BLaER1 treated with 17β-estradiol and CSF1 and Interleukin-3, amounts not matched to agents 10 nM and 100 nM (cell line): ENCODE measurements around the gene ANKRD53.
A peak's percentile ranks its signal among the peaks of the same experiment; 100 is the strongest.

Experiments used
- H3K27ac ChIP-seq, 11 experiments: shearing (Covaris generic); formaldehyde crosslinking; 2 replicates each; pipeline ENCODE4 v1.8.1; 2022
- H3K27me3 ChIP-seq, 11 experiments: shearing (Covaris generic); formaldehyde crosslinking; 2 replicates each; pipeline ENCODE4 v1.8.1; 2022
- H3K36me3 ChIP-seq, 11 experiments: shearing (Covaris generic); formaldehyde crosslinking; 2 replicates each; pipeline ENCODE4 v1.8.1; 2022
- H3K4me1 ChIP-seq, 10 experiments: shearing (Covaris generic); formaldehyde crosslinking; 2 replicates each; pipeline ENCODE4 v1.8.1; 2022
- H3K4me2 ChIP-seq, 11 experiments: shearing (Covaris generic); formaldehyde crosslinking; 2 replicates each; pipeline ENCODE4 v1.8.1; 2022
- H3K4me3 ChIP-seq, 10 experiments: shearing (Covaris generic); formaldehyde crosslinking; 2 replicates each; pipeline ENCODE4 v1.8.1; 2022
- H3K9ac ChIP-seq, 11 experiments: shearing (Covaris generic); formaldehyde crosslinking; 2 replicates each; pipeline ENCODE4 v1.8.1; 2022
- H3K9me3 ChIP-seq, 11 experiments: shearing (Covaris generic); formaldehyde crosslinking; replicated peaks in 1 of 11; 2 replicates each; pipeline ENCODE4 v1.8.1; 2022
- H4K20me1 ChIP-seq, 11 experiments: shearing (Covaris generic); formaldehyde crosslinking; 2 replicates each; pipeline ENCODE4 v1.8.1; 2022
- Cebpa-rat ChIP-seq, 11 experiments: shearing (Covaris generic); IDR thresholded peaks; 2 replicates each; pipeline ENCODE4 v1.8.1; 2022

Gene ANKRD53

DNA sequence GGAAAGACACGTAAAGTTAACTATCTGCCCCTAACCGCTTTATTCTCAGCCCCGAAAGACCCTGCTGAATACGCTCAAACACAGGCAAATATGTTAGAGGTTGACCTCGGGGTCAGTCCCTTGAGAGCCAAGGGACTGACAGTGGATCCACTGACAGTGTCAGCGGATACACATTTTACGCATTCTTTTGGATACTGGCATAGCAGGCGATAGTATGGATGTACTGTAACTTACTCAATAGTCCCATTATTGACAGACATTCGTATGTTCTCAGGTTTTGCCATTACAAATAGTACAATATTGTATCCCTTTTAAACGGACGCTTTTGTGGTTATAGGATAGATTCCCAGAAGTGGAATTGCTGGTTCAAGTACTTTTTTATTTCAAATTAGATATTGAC lies 29.3 kb upstream of the ANKRD53 start:
- Histone ChIP-seq H3K9me3 (no peaks in the 10 kb centered on the region), H3K27me3 (no peaks in the 10 kb centered on the region), H3K4me3 (no peak overlapping the region), H3K36me3 (no peaks in the 10 kb centered on the region), H4K20me1 (0 out of 22 replicates have a peak, but pooled peaks cover 0 to 2% (median 0%) of the 10 kb centered on the region in 11 experiments), H3K4me1 (peaks cover 19 to 40% (median 27%) of the 10 kb centered on the region in 10 experiments), H3K4me2 (no peak overlapping the region), H3K27ac (no peak overlapping the region), H3K9ac (no peak overlapping the region)
- TF ChIP-seq Cebpa-rat (IDR thresholded peaks at IDR 0.05): no peak

GRCh38 chr2:70954886-70955285 lies 23.5 kb upstream of the ANKRD53 start:
- TF ChIP-seq Cebpa-rat (IDR thresholded peaks at IDR 0.05): no peak
- no peaks in the 10 kb centered on the region for H3K9me3 ChIP-seq
- no peaks in the 10 kb centered on the region for H3K27me3 ChIP-seq
- H3K36me3 ChIP-seq: no peaks in the 10 kb centered on the region
- H3K4me3 ChIP-seq: no peak overlapping the region
- H3K4me2 ChIP-seq: no peak overlapping the region
- no peak overlapping the region for H3K27ac ChIP-seq
- H4K20me1 ChIP-seq: no peaks in the 10 kb centered on the region
- H3K4me1 ChIP-seq: peaks cover 13 to 28% (median 18%) of the 10 kb centered on the region in 10 experiments
- H3K9ac ChIP-seq: no peak overlapping the region

GRCh38 chr2:70956141-70956540 lies 22.3 kb upstream of the ANKRD53 start:
- H3K27me3 ChIP-seq: no peaks in the 10 kb centered on the region
- no peak overlapping the region for H3K4me2 ChIP-seq
- H3K9ac ChIP-seq: no peak overlapping the region
- peaks cover 13 to 31% (median 21%) of the 10 kb centered on the region in 10 experiments for H3K4me1 ChIP-seq
- H3K27ac ChIP-seq: no peak overlapping the region
- no peaks in the 10 kb centered on the region for H4K20me1 ChIP-seq
- H3K4me3 ChIP-seq: no peak overlapping the region
- no peaks in the 10 kb centered on the region for H3K9me3 ChIP-seq
- no peak for TF ChIP-seq Cebpa-rat (IDR thresholded peaks at IDR 0.05)
- no peaks in the 10 kb centered on the region for H3K36me3 ChIP-seq

DNA sequence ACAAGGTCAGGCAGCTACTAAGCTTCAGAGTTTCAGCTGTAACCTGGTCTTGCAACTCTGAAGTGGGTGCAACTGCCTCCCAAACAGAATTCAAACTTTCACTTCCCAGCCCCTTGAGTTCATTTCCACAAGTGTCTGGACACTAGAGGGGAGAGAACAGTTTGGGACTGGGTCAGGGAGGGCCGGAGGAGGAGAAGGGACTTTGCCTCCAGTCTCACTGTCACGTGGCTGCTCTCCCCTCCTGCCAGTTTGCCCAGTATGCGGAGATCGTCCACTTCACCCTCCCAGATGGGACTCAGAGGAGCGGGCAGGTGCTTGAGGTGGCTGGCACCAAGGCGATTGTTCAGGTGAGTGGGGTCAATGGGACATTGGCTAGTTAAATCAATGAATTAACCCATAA lies 20.6 kb upstream of the ANKRD53 start:
- TF ChIP-seq Cebpa-rat (IDR thresholded peaks at IDR 0.05): no peak
- Histone ChIP-seq H3K27me3 (no peaks in the 10 kb centered on the region), H3K9ac (no peak overlapping the region), H3K4me2 (peak overlapping the region; percentile 40 to 73 (median 65)), H3K4me1 (peaks cover 13 to 31% (median 21%) of the 10 kb centered on the region in 10 experiments), H3K9me3 (no peaks in the 10 kb centered on the region), H3K4me3 (no peak overlapping the region), H4K20me1 (no peaks in the 10 kb centered on the region), H3K36me3 (no peaks in the 10 kb centered on the region), H3K27ac (peak overlapping the region in 6 of 11 experiments; percentile 26 to 60 (median 48); a peak in 4 of 22 replicates)

- H3K9ac ChIP-seq: peak overlapping the region in 3 of 11 experiments; percentile 2 to 19 (median 17); a peak in 1 of 22 replicates
- H4K20me1 ChIP-seq: no peaks in the 10 kb centered on the region
- H3K9me3 ChIP-seq: no peaks in the 10 kb centered on the region
- peaks cover 13 to 31% (median 21%) of the 10 kb centered on the region in 10 experiments for H3K4me1 ChIP-seq
- H3K4me3 ChIP-seq: no peak overlapping the region
- no peak for TF ChIP-seq Cebpa-rat (IDR thresholded peaks at IDR 0.05)
- H3K4me2 ChIP-seq: peak overlapping the region; percentile 40 to 73 (median 65)
- peak overlapping the region in 8 of 11 experiments; percentile 25 to 66 (median 48); a peak in 11 of 22 replicates for H3K27ac ChIP-seq
- no peaks in the 10 kb centered on the region for H3K36me3 ChIP-seq
- H3K27me3 ChIP-seq: peaks cover 0 to 7% (median 0%) of the 10 kb centered on the region in 11 experiments; a peak in 5 of 22 replicates
Observed at GRCh38 chr2:70958759-70959158, 19.7 kb upstream of the ANKRD53 start.

DNA sequence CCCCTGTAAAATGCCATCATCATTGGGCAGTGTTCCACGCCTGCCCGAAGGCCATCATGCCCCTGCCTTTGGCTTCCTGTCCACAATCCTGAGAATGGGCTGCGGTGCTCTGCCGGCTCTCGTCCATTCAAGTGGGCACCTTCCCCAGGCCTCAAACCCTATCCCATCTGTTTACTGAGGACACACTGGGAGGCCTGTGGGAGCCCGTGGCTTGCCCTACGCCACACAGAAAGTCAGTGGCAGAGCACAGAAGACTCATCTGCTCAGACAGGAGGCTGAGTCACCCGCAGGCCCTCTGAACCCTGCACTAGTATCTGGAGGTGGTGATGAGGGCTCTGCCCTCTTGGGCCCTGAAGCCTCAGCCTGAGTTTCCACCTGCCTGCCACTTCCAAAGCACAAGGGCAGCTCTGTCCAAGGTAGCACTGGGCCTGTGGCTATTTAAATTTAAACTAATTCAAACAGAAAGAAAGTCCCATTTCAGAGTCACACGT lies 19.1 kb upstream of the ANKRD53 start:
- peaks cover 2 to 13% (median 5%) of the 10 kb centered on the region in 11 experiments; a peak in 21 of 22 replicates for H3K27me3 ChIP-seq

GRCh38 chr2:70959851-70960832 lies 18.3 kb upstream of the ANKRD53 start:
- no peak for TF ChIP-seq Cebpa-rat (IDR thresholded peaks at IDR 0.05)
- Histone ChIP-seq H3K36me3 (no peaks in the 10 kb centered on the region), H3K4me2 (peak overlapping the region in 4 of 11 experiments; percentile 2 to 21 (median 12); a peak in 4 of 22 replicates), H3K4me3 (no peak overlapping the region), H3K9me3 (no peaks in the 10 kb centered on the region), H3K4me1 (peaks cover 13 to 31% (median 21%) of the 10 kb centered on the region in 10 experiments), H3K27me3 (peaks cover 10 to 21% (median 13%) of the 10 kb centered on the region in 11 experiments), H3K9ac (no peak overlapping the region), H3K27ac (0 out of 22 replicates have a peak overlapping the region, but pooled peaks of 1 of the 11 experiments have one; percentile 2), H4K20me1 (no peaks in the 10 kb centered on the region)

More for the DNA sequence above, 19.1 kb upstream of the ANKRD53 start:
- H3K9ac ChIP-seq: no peak overlapping the region
- H3K9me3 ChIP-seq: no peaks in the 10 kb centered on the region
- no peaks in the 10 kb centered on the region for H3K36me3 ChIP-seq
- no peak for TF ChIP-seq Cebpa-rat (IDR thresholded peaks at IDR 0.05)
- no peak overlapping the region for H3K4me3 ChIP-seq
- H4K20me1 ChIP-seq: no peaks in the 10 kb centered on the region
- H3K4me2 ChIP-seq: peak overlapping the region in 2 of 11 experiments; percentile 3 to 7; a peak in 2 of 22 replicates
- H3K4me1 ChIP-seq: peaks cover 13 to 31% (median 21%) of the 10 kb centered on the region in 10 experiments
- H3K27ac ChIP-seq: no peak overlapping the region

DNA sequence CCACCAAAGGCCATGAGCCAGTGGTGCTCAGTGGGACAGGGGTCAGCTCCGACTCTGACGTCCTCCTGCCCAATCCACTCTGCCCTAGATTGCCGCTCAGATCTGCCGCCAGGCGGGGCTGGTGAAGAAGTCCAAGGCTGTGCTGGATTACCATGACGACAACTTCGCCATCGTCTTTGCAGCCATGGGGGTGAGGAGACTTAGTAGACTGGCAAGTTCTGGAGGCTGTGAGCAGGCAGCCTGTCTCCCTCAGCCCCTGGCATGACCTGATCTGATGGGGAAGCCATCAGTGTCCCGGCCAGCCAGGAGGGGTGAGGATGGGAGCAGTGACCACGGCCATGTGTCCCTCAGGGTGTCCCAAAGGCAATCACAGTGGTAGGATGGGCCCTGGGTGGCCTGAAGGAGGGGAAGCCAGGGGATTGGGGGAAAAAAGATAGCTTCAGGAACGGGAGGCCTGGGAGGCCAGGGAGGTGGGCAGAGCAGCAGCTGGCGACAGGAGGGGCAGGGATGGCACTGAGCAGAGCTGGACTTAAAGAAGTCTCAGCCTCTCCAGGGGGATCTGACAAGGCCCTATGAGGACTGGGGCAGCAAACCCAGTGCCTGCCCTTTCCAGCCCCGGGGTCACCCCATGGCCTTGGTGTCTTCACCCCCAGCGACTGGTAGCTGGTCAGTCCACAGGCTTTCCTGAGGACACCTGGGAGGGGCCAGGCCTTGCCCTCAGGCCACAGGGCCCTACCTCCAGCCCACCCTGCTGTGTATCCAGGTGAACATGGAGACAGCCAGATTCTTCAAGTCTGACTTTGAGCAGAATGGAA lies 17.4 kb upstream of the ANKRD53 start:
- no peak overlapping the region for H3K4me2 ChIP-seq
- H4K20me1 ChIP-seq: no peaks in the 10 kb centered on the region
- no peaks in the 10 kb centered on the region for H3K9me3 ChIP-seq
- no peak overlapping the region for H3K9ac ChIP-seq
- peaks cover 14 to 26% (median 20%) of the 10 kb centered on the region in 11 experiments for H3K27me3 ChIP-seq
- H3K27ac ChIP-seq: no peak overlapping the region
- no peaks in the 10 kb centered on the region for H3K36me3 ChIP-seq
- H3K4me1 ChIP-seq: peaks cover 13 to 31% (median 21%) of the 10 kb centered on the region in 10 experiments
- H3K4me3 ChIP-seq: no peak overlapping the region
- no peak for TF ChIP-seq Cebpa-rat (IDR thresholded peaks at IDR 0.05)
